Measurements from ENCODE around the gene CPM. TPM values are rescaled to one million over a fixed set of nuclear protein-coding genes. Genes with fewer than 3 reads are reported as not detected.

The CPM gene
- total RNA-seq, 1 donor from 2014 or later = 224 TPM

GRCh38 chr12:68837215-68837614 lies 95.8 kb downstream of the CPM start:
- no peak for TF ChIP-seq CTCF (IDR thresholded peaks at IDR 0.05)
- DNase-seq = no peak
- Histone ChIP-seq H3K9me3 (no peaks in the 10 kb centered on the region), H3K4me3 (no peak overlapping the region), H3K4me1 (no peaks in the 10 kb centered on the region), H3K27me3 (ENCODE audit: low read depth) (no peaks in the 10 kb centered on the region), H3K36me3 (peaks cover 94% of the 10 kb centered on the region), H3K27ac (no peak overlapping the region)
- ATAC-seq = no peak
- intact Hi-C loops (cut with DNase I) = no loop called here

GRCh38 chr12:68835333-68835908 lies 97.5 kb downstream of the CPM start:
- ATAC-seq (peak in 1 of 2 donors; percentile 22), DNase-seq (no peak)
- Histone ChIP-seq H3K9me3 (no peaks in the 10 kb centered on the region), H3K4me1 (no peaks in the 10 kb centered on the region), H3K27ac (no peak overlapping the region), H3K4me3 (no peak overlapping the region), H3K27me3 (ENCODE audit: low read depth) (no peaks in the 10 kb centered on the region), H3K36me3 (peaks cover 94% of the 10 kb centered on the region)
- intact Hi-C loops (cut with DNase I) = no loop called here
- TF ChIP-seq CTCF (IDR thresholded peaks at IDR 0.05) = no peak

GRCh38 chr12:68833508-68833907 lies 99.5 kb downstream of the CPM start:
- H3K36me3 ChIP-seq = peaks cover 94% of the 10 kb centered on the region

GRCh38 chr12:68832504-68832867 lies 100.5 kb downstream of the CPM start:
- Histone ChIP-seq H3K36me3 (peaks cover 94% of the 10 kb centered on the region), H3K4me3 (no peak overlapping the region), H3K27ac (no peak overlapping the region), H3K9me3 (no peaks in the 10 kb centered on the region), H3K27me3 (ENCODE audit: low read depth) (no peaks in the 10 kb centered on the region), H3K4me1 (no peaks in the 10 kb centered on the region)
- ATAC-seq = no peak
- intact Hi-C loops (cut with DNase I) = no loop called here
- TF ChIP-seq CTCF (IDR thresholded peaks at IDR 0.05) = no peak
- DNase-seq = no peak

More at GRCh38 chr12:68833508-68833907, 99.5 kb downstream of the CPM start:
- no peaks in the 10 kb centered on the region for H3K9me3 ChIP-seq
- no peak overlapping the region for H3K27ac ChIP-seq
- DNase-seq (no peak), ATAC-seq (no peak)
- H3K4me1 ChIP-seq = no peaks in the 10 kb centered on the region
- no peak for TF ChIP-seq CTCF (IDR thresholded peaks at IDR 0.05)
- intact Hi-C loops (cut with DNase I) = no loop called here
- no peaks in the 10 kb centered on the region for H3K27me3 ChIP-seq (ENCODE audit: low read depth)
- H3K4me3 ChIP-seq = no peak overlapping the region

- Histone ChIP-seq H3K36me3 (peaks cover 94% of the 10 kb centered on the region), H3K4me1 (no peaks in the 10 kb centered on the region), H3K9me3 (no peaks in the 10 kb centered on the region), H3K27ac (no peak overlapping the region), H3K4me3 (no peak overlapping the region), H3K27me3 (ENCODE audit: low read depth) (no peaks in the 10 kb centered on the region)
- no peak for TF ChIP-seq CTCF (IDR thresholded peaks at IDR 0.05)
- intact Hi-C loops (cut with DNase I) = no loop called here
- ATAC-seq (no peak), DNase-seq (no peak)
These were observed 101.0 kb downstream of the CPM start for GRCh38 chr12:68831751-68832503.
